ENCODE measurements around the gene SLC39A11.
"Not testable (repeated sequence)": the region's sequence is repeated elsewhere in the genome, so short reads cannot be mapped to it uniquely, and the experiment has no call there.

Gene SLC39A11

GRCh38 chr17:73007407-73007806 lies 85.1 kb downstream of the SLC39A11 start:
- no peak overlapping the region for H3K9ac ChIP-seq (ENCODE audit: low read length)

GRCh38 chr17:73005360-73005759 lies 87.1 kb downstream of the SLC39A11 start:
- Histone ChIP-seq H3F3A (ENCODE audit: insufficient read depth, low read length) (no peaks in the 10 kb centered on the region), H3K4me2 (ENCODE audit: low read depth, low read length) (no peak overlapping the region), H3K9me3 (replicated peaks; ENCODE audit: insufficient read depth, low read length) (no peaks in the 10 kb centered on the region), H3K27ac (ENCODE audit: low read length) (no peak overlapping the region), H2AFZ (ENCODE audit: low read length) (no peak overlapping the region), H3K4me1 (ENCODE audit: low read length) (no peaks in the 10 kb centered on the region), H3K9me2 (replicated peaks; ENCODE audit: insufficient read depth, low read length) (no peaks in the 10 kb centered on the region), H3K36me3 (replicated peaks; ENCODE audit: insufficient read depth, low read length) (no peaks in the 10 kb centered on the region), H3K27me3 (replicated peaks; ENCODE audit: insufficient read depth, low read length) (no peaks in the 10 kb centered on the region), H3K9ac (ENCODE audit: low read length) (no peak overlapping the region), H4K20me1 (ENCODE audit: insufficient read depth, low read length) (no peaks in the 10 kb centered on the region), H3K4me3 (ENCODE audit: low read length) (no peak overlapping the region), H3K79me2 (ENCODE audit: low read length) (no peaks in the 10 kb centered on the region)
- TF ChIP-seq EZH2 (optimal IDR thresholded peaks at IDR 0.05; ENCODE audit: low read depth, low read length) (no peak), EZH2phosphoT487 (IDR thresholded peaks at IDR 0.05; ENCODE audit: low read length) (no peak), CTCF (IDR thresholded peaks at IDR 0.05; ENCODE audit: low read length) (no peak)
- no peak for DNase-seq

More at GRCh38 chr17:73007407-73007806, 85.1 kb downstream of the SLC39A11 start:
- no peaks in the 10 kb centered on the region for H3F3A ChIP-seq (ENCODE audit: insufficient read depth, low read length)
- H4K20me1 ChIP-seq (ENCODE audit: insufficient read depth, low read length) = no peaks in the 10 kb centered on the region
- no peak for TF ChIP-seq EZH2 (optimal IDR thresholded peaks at IDR 0.05; ENCODE audit: low read depth, low read length)
- no peak for TF ChIP-seq EZH2phosphoT487 (IDR thresholded peaks at IDR 0.05; ENCODE audit: low read length)
- TF ChIP-seq CTCF (IDR thresholded peaks at IDR 0.05; ENCODE audit: low read length) = no peak
- no peak overlapping the region for H3K4me2 ChIP-seq (ENCODE audit: low read depth, low read length)
- no peaks in the 10 kb centered on the region for H3K36me3 ChIP-seq (replicated peaks; ENCODE audit: insufficient read depth, low read length)
- no peak overlapping the region for H3K4me3 ChIP-seq (ENCODE audit: low read length)
- no peaks in the 10 kb centered on the region for H3K4me1 ChIP-seq (ENCODE audit: low read length)
- no peaks in the 10 kb centered on the region for H3K79me2 ChIP-seq (ENCODE audit: low read length)
- H3K9me3 ChIP-seq (replicated peaks; ENCODE audit: insufficient read depth, low read length) = no peaks in the 10 kb centered on the region
- DNase-seq = no peak
- H3K27me3 ChIP-seq (replicated peaks; ENCODE audit: insufficient read depth, low read length) = no peaks in the 10 kb centered on the region
- no peak overlapping the region for H2AFZ ChIP-seq (ENCODE audit: low read length)
- no peak overlapping the region for H3K27ac ChIP-seq (ENCODE audit: low read length)
- H3K9me2 ChIP-seq (replicated peaks; ENCODE audit: insufficient read depth, low read length) = no peaks in the 10 kb centered on the region

- H3K27ac ChIP-seq (ENCODE audit: low read length) = no peak overlapping the region
- H3K79me2 ChIP-seq (ENCODE audit: low read length) = no peaks in the 10 kb centered on the region
- TF ChIP-seq EZH2 (optimal IDR thresholded peaks at IDR 0.05; ENCODE audit: low read depth, low read length) (no peak), EZH2phosphoT487 (IDR thresholded peaks at IDR 0.05; ENCODE audit: low read length) (no peak)
- H2AFZ ChIP-seq (ENCODE audit: low read length) = no peak overlapping the region
- no peaks in the 10 kb centered on the region for H3F3A ChIP-seq (ENCODE audit: insufficient read depth, low read length)
- H3K27me3 ChIP-seq (replicated peaks; ENCODE audit: insufficient read depth, low read length) = no peaks in the 10 kb centered on the region
- no peaks in the 10 kb centered on the region for H3K9me3 ChIP-seq (replicated peaks; ENCODE audit: insufficient read depth, low read length)
- H3K4me2 ChIP-seq (ENCODE audit: low read depth, low read length) = no peak overlapping the region
- H3K36me3 ChIP-seq (replicated peaks; ENCODE audit: insufficient read depth, low read length) = no peaks in the 10 kb centered on the region
- H4K20me1 ChIP-seq (ENCODE audit: insufficient read depth, low read length) = no peaks in the 10 kb centered on the region
- no peak overlapping the region for H3K4me3 ChIP-seq (ENCODE audit: low read length)
- H3K9me2 ChIP-seq (replicated peaks; ENCODE audit: insufficient read depth, low read length) = no peaks in the 10 kb centered on the region
- no peak overlapping the region for H3K9ac ChIP-seq (ENCODE audit: low read length)
- no peaks in the 10 kb centered on the region for H3K4me1 ChIP-seq (ENCODE audit: low read length)
- no peak for DNase-seq
Observed at GRCh38 chr17:73003487-73003886, 89.0 kb downstream of the SLC39A11 start.

GRCh38 chr17:73000832-73001231 lies 91.7 kb downstream of the SLC39A11 start:
- no peaks in the 10 kb centered on the region for H3K79me2 ChIP-seq (ENCODE audit: low read length)
- H3K4me2 ChIP-seq (ENCODE audit: low read depth, low read length) = no peak overlapping the region
- H3K9me2 ChIP-seq (replicated peaks; ENCODE audit: insufficient read depth, low read length) = no peaks in the 10 kb centered on the region
- no peak overlapping the region for H2AFZ ChIP-seq (ENCODE audit: low read length)
- DNase-seq = no peak
- no peaks in the 10 kb centered on the region for H4K20me1 ChIP-seq (ENCODE audit: insufficient read depth, low read length)
- TF ChIP-seq CTCF (IDR thresholded peaks at IDR 0.05; ENCODE audit: low read length) (no peak), EZH2 (optimal IDR thresholded peaks at IDR 0.05; ENCODE audit: low read depth, low read length) (no peak), EZH2phosphoT487 (IDR thresholded peaks at IDR 0.05; ENCODE audit: low read length) (no peak)
- no peaks in the 10 kb centered on the region for H3K4me1 ChIP-seq (ENCODE audit: low read length)
- H3K27me3 ChIP-seq (replicated peaks; ENCODE audit: insufficient read depth, low read length) = no peaks in the 10 kb centered on the region
- H3K27ac ChIP-seq (ENCODE audit: low read length) = no peak overlapping the region
- H3K4me3 ChIP-seq (ENCODE audit: low read length) = no peak overlapping the region
- no peaks in the 10 kb centered on the region for H3K36me3 ChIP-seq (replicated peaks; ENCODE audit: insufficient read depth, low read length)
- H3K9me3 ChIP-seq (replicated peaks; ENCODE audit: insufficient read depth, low read length) = no peaks in the 10 kb centered on the region
- H3K9ac ChIP-seq (ENCODE audit: low read length) = no peak overlapping the region
- H3F3A ChIP-seq (ENCODE audit: insufficient read depth, low read length) = no peaks in the 10 kb centered on the region

GRCh38 chr17:72999474-72999873 lies 93.0 kb downstream of the SLC39A11 start:
- H3K27ac ChIP-seq (ENCODE audit: low read length); H3K9me3 ChIP-seq (replicated peaks; ENCODE audit: insufficient read depth, low read length); H3K27me3 ChIP-seq (replicated peaks; ENCODE audit: insufficient read depth, low read length); H3K9me2 ChIP-seq (replicated peaks; ENCODE audit: insufficient read depth, low read length); H3K79me2 ChIP-seq (ENCODE audit: low read length); H2AFZ ChIP-seq (ENCODE audit: low read length); H3K36me3 ChIP-seq (replicated peaks; ENCODE audit: insufficient read depth, low read length); H3F3A ChIP-seq (ENCODE audit: insufficient read depth, low read length); H3K4me2 ChIP-seq (ENCODE audit: low read depth, low read length); H3K9ac ChIP-seq (ENCODE audit: low read length); H3K4me3 ChIP-seq (ENCODE audit: low read length); DNase-seq; H3K4me1 ChIP-seq (ENCODE audit: low read length); H4K20me1 ChIP-seq (ENCODE audit: insufficient read depth, low read length): not testable (repeated sequence)

All from MM.1S (cell line).